NT2/D1 (cell line): ENCODE results near the gene CHTF18.
"Not testable (repeated sequence)": the region's sequence is repeated elsewhere in the genome, so short reads cannot be mapped to it uniquely, and the experiment has no call there.

Experiments used
- DNase-seq: peaks from one replicate; pipeline ENCODE4 v3.0.0-alpha.2; 2011; ENCODE audit warnings: low read depth, low spot score
- H3K27me3 ChIP-seq: 2 replicates; pipeline ENCODE4 v1.6.0; 2011; ENCODE audit warnings: mild to moderate bottlenecking; ENCODE audit not compliant: insufficient read length, insufficient read depth
- H3K36me3 ChIP-seq: 2 replicates; pipeline ENCODE4 v1.6.1; 2011; ENCODE audit warnings: mild to moderate bottlenecking, low read length, mixed read lengths; ENCODE audit not compliant: insufficient read depth, insufficient read length
- H3K4me1 ChIP-seq: 2 replicates; pipeline ENCODE4 v1.5.1; 2011; ENCODE audit not compliant: insufficient read depth, insufficient read length
- H3K4me3 ChIP-seq: 2 replicates; pipeline ENCODE4 v1.5.1; 2011; ENCODE audit warnings: low read depth; ENCODE audit not compliant: insufficient read length
- H3K9ac ChIP-seq: 2 replicates; pipeline ENCODE4 v1.6.0; 2011; ENCODE audit warnings: low read depth; ENCODE audit not compliant: insufficient read length
- H3K9me3 ChIP-seq: 2 replicates; pipeline ENCODE4 v1.5.1; 2011; ENCODE audit warnings: mild to moderate bottlenecking, low read length; ENCODE audit not compliant: insufficient read depth
- SUZ12 ChIP-seq: IDR thresholded peaks from 2 replicates; pipeline ENCODE4 v1.6.1; 2011; ENCODE audit not compliant: insufficient read length, insufficient read depth; ENCODE audit errors: extremely low read depth
- YY1 ChIP-seq: IDR thresholded peaks from 2 replicates; pipeline ENCODE4 v1.6.1; 2011; ENCODE audit not compliant: insufficient read length, insufficient read depth
- ZNF274 ChIP-seq: IDR thresholded peaks from 2 replicates; pipeline ENCODE4 v1.6.1; 2011; ENCODE audit warnings: mild to moderate bottlenecking, low read depth, low read length

Gene CHTF18

DNA sequence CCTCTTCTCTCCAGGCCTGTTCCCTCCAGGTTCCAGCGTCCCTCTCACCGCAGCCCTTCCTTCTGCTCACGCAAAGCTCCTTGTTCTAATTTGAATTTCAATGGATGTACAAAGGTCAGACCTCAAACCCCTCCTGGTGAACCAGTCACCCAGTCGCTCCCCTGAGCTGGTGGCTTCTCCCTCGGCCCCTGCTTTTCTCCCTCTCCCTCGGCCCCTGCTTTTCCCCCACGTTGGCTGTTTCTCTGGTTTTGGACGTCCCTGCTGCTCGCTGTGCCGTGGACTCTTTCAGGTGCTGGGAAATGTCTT is 36.5 kb upstream of the CHTF18 start:
- no peaks in the 10 kb centered on the region for H3K9me3 ChIP-seq
- H3K4me3 ChIP-seq = peak overlapping the region; percentile 22
- peaks cover 10% of the 10 kb centered on the region for H3K4me1 ChIP-seq
- peaks cover 5% of the 10 kb centered on the region for H3K27me3 ChIP-seq
- no peaks in the 10 kb centered on the region for H3K36me3 ChIP-seq
- TF ChIP-seq SUZ12 (no peak), ZNF274 (no peak), YY1 (no peak)
- peak; percentile 61 for DNase-seq
- peak overlapping the region; percentile 71 for H3K9ac ChIP-seq

DNA sequence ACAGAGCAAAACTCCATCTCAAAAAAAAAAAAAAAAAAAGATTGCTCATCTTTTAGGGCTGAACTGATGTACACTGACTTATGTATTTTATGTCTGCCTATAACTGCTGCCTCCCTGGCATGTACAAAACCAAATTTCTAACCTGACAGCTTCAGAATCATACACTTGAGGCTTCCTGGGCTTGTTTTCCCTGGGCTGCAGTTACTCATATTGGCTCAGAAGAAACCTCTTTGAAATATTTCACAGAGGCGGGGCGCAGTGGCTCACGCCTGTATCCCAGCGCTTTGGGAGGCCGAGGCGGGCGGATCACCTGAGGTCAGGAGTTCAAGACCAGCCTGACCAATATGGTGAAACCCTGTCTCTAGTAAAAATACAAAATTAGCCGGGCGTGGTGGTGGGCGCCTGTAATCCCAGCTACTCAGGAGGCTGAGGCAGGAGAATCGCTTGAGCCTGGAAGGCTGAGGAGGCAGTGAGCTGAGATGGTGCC is 34.3 kb upstream of the CHTF18 start:
- H3K27me3 ChIP-seq, H3K9ac ChIP-seq, H3K4me3 ChIP-seq, H3K36me3 ChIP-seq, DNase-seq, H3K9me3 ChIP-seq: not testable (repeated sequence)
- peaks cover 12% of the 10 kb centered on the region for H3K4me1 ChIP-seq

DNA sequence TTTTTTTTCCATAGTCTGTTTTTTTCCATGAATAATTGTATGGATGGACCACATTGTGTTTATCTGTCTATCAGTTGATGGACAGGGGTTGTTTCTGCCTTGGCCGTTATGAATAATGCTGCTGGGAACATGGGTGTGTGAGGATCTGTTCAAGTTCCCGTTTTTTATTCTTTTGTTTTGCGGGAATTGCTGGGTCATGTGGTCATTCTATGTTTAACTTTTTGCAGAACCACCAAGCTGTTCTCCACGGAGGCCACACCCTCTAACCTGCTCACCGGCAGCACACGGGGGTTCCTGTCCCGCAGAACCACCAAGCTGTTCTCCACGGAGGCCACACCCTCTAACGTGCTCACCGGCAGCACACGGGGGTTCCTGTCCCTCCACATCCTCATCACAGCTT is 33.8 kb upstream of the CHTF18 start:
- Histone ChIP-seq H3K9ac (no peak overlapping the region), H3K27me3 (peaks cover 5% of the 10 kb centered on the region), H3K4me1 (peaks cover 12% of the 10 kb centered on the region), H3K4me3 (no peak overlapping the region), H3K36me3 (no peaks in the 10 kb centered on the region), H3K9me3 (no peaks in the 10 kb centered on the region)
- DNase-seq = no peak
- TF ChIP-seq SUZ12 (no peak), ZNF274 (no peak), YY1 (no peak)

DNA sequence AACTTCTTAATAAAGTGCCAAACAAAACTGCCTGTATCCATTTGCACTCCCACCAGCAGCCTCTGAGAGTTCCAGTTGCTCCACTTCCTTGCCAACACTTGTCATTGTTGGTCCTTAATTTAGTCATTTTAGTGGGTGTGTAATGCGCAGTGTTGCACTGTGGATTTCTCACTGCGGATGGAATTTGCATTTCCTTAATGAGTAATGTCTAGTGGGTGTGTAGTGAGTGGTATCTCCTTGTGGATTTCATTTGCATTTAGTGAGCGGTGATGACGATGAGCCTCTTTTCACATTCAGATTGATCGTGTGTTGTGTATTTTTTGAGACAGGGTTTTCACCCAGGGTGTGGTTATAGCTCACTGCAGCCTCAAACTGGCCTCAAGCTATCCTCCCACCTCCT is 32.0 kb upstream of the CHTF18 start:
- no peak for DNase-seq
- H3K9me3 ChIP-seq = no peaks in the 10 kb centered on the region
- H3K27me3 ChIP-seq = no peaks in the 10 kb centered on the region
- no peak for TF ChIP-seq YY1
- no peak for TF ChIP-seq ZNF274
- no peak for TF ChIP-seq SUZ12
- H3K36me3 ChIP-seq = no peaks in the 10 kb centered on the region
- H3K9ac ChIP-seq = no peak overlapping the region
- H3K4me1 ChIP-seq = peaks cover 13% of the 10 kb centered on the region
- no peak overlapping the region for H3K4me3 ChIP-seq

- Histone ChIP-seq H3K9ac (no peak overlapping the region), H3K9me3 (no peaks in the 10 kb centered on the region), H3K4me1 (peaks cover 23% of the 10 kb centered on the region), H3K27me3 (no peaks in the 10 kb centered on the region), H3K36me3 (no peaks in the 10 kb centered on the region), H3K4me3 (no peak overlapping the region)
- TF ChIP-seq SUZ12 = no peak
- no peak for TF ChIP-seq ZNF274
- no peak for TF ChIP-seq YY1
- no peak for DNase-seq
Observed at GRCh38 chr16:759110-759910, 29.1 kb upstream of the CHTF18 start.

DNA sequence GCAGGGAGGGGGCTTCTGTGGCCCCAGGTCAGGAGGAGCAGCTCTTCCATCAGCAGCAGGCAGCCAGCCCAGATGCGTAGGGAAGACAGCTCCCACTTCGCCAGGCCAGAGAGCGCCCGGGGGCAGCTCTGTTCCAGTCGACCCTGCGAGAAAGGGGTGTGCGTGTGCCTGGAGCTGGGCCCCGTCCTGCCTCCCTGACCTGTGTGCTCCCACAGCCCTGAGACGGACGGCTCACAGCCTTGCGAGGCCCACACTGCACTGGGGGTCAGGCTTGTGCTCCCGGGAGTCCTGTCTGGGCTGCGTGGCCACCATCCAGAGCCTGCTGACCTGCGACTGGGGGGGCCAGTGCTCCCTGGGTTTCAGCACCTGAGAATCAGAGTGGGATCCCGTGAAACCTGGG is 28.4 kb upstream of the CHTF18 start:
- H3K9me3 ChIP-seq = no peaks in the 10 kb centered on the region
- H3K36me3 ChIP-seq = no peaks in the 10 kb centered on the region
- DNase-seq = no peak
- peak overlapping the region; percentile 45 for H3K9ac ChIP-seq
- H3K4me1 ChIP-seq = peaks cover 23% of the 10 kb centered on the region
- no peaks in the 10 kb centered on the region for H3K27me3 ChIP-seq
- TF ChIP-seq YY1 (no peak), ZNF274 (no peak), SUZ12 (no peak)
- H3K4me3 ChIP-seq = no peak overlapping the region

- Histone ChIP-seq H3K4me1 (peaks cover 23% of the 10 kb centered on the region), H3K4me3 (no peak within 1 kb of the TSS), H3K27me3 (no peaks in the 10 kb centered on the region), H3K36me3 (no peaks in the 10 kb centered on the region), H3K9me3 (no peaks in the 10 kb centered on the region), H3K9ac (peak within 1 kb of the TSS; percentile 45)
- TF ChIP-seq YY1 = no peak
- no peak for DNase-seq
Observed at GRCh38 chr16:760545-761343, 27.7 kb upstream of the CHTF18 start, which contains the start of gene MSLN. Gene MSLN (plus strand): TSS chr16:760734. CDS start chr16:762681, 1,947 bp downstream.
